GM19328 (cell line): Measurements from ENCODE around the gene MKNK2.
"Not testable (repeated sequence)": the region's sequence is repeated elsewhere in the genome, so short reads cannot be mapped to it uniquely, and the experiment has no call there.

Experiments
- ATAC-seq: cut with Tn5 transposase; IDR thresholded peaks from one replicate; pipeline ENCODE4 v1.9.1; 2021; ENCODE audit warnings: mild to moderate bottlenecking, moderate library complexity; ENCODE audit not compliant: unreplicated experiment

MKNK2 gene

GRCh38 chr19:2050991-2051772, at the start of gene MKNK2:
TSS of gene MKNK2 (minus strand) at chr19:2051244. CDS start at chr19:2050851, 393 bp downstream.
- ATAC-seq = peak; percentile 57

DNA sequence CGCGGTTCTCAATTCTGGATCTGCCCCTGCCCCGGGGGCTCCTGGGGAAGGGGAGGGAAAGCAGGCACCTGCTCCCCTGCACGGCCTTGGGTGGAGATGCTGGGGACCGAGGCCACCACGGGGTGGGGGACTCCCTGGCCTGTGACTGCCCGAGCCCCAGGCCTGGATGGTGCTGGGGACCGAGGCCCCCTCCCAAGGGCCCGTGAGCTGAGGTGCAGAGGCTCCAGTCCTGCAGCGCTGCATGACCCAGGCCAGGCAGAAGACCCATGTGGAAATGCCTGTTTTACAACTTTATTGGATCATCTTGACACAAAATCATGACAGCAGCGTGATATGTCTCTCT, 49.6 kb upstream of the MKNK2 start:
- no peak for ATAC-seq

DNA sequence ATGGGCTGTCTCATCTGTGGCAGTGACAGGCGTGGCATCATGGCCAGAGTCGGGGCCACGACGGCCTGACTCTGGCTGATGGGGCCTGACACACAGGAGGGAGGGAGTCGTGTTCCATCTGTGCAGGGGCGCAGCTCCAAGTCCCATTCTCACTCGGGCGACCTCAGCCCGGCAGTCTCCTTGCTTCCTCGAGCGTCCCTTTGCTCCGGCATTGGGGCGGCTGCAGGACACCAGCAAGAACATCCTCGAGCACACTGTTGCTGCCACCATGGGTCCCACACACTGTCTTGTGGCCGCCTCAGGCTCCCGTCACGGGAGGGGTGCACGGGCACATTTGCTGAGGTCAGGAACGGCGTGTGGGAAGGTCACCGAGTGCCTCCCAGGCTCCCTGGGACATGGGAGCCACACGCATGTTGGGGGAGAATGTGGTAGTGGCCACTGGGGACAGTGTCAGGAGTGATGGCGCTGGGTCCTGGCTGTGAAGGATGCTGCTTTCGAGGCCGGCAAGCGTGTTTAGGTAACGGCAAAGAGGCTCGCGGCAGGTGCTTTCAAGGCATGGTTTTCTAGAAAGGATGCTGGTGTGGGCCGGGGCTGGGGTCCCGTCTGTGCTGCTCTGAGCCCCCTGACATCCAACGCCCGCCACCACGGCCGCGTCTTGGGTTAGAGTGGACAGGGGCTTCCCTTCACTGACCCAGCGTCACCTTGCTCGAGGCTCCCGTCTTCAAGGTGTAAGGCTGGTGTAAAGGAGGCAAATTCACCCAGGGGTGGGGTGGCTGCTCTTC, 49.1 kb upstream of the MKNK2 start:
- ATAC-seq = no peak

DNA sequence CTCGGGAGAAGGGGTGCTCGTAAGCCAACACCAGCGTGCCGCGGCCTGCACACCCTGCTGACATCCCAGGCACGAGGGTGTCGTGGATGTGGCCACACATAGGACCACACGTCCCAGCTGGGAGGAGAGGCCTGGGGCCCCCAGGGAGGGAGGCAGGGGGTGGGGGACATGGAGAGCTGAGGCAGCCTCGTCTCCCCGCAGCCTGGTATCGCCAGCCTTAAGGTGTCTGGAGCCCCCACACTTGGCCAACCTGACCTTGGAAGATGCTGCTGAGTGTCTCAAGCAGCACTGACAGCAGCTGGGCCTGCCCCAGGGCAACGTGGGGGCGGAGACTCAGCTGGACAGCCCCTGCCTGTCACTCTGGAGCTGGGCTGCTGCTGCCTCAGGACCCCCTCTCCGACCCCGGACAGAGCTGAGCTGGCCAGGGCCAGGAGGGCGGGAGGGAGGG, 48.0 kb upstream of the MKNK2 start:
- ATAC-seq = no peak

DNA sequence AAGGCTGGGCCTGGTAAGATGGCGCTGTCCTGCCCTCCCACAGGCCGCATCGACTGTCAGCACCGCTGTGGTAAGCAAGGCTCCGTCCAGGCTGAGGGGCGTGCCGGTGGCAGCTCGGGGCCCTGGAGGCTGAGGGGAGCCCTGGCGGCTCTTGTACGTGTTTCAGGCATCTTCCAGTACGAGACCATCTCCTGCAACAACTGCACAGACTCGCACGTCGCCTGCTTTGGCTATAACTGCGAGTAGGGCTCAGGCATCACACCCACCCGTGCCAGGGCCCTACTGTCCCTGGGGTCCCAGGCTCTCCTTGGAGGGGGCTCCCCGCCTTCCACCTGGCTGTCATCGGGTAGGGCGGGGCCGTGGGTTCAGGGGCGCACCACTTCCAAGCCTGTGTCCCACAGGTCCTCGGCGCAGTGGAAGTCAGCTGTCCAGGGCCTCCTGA, 46.9 kb upstream of the MKNK2 start:
- ATAC-seq = no peak

GRCh38 chr19:2097203-2097885, 46.3 kb upstream of the MKNK2 start:
- ATAC-seq = no peak

DNA sequence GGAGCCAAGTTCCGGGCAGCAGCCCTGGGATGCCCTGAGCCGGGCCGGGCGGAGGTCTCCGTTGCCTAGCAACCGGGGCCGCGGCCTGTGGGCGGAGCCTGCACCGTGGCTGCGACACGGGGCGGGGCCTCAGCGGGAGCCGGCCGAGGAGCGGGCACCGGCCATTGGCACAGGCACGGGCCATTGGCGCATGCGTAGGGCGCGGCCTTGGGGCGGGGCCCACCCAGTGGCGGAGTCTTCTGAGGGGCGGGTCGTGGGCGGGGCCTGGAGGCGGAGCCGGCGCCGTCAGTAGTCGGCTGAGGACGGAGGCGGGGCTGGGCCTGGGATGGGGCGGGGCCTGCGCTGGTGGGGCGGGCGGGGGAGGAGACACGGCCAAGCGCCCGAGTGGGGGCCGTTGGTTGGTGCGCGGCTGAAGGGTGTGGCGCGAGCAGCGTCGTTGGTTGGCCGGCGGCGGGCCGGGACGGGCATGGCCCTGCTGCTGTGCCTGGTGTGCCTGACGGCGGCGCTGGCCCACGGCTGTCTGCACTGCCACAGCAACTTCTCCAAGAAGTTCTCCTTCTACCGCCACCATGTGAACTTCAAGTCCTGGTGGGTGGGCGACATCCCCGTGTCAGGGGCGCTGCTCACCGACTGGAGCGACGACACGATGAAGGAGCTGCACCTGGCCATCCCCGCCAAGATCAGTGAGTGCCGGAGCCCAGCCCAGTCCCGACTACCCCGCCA, 45.6 kb upstream of the MKNK2 start, which contains the start of gene IZUMO4:
Gene IZUMO4 (plus strand): TSS at position 436 of the 723 bp plus-strand sequence. CDS start 31 bp downstream, at position 467.
- peak; percentile 65 for ATAC-seq

GRCh38 chr19:2096034-2096479, 45.0 kb upstream of the MKNK2 start, which contains the start of gene MOB3A:
TSS of gene MOB3A (minus strand) at chr19:2096326. CDS start at chr19:2078560, 17,766 bp downstream.
- peak; percentile 26 for ATAC-seq

DNA sequence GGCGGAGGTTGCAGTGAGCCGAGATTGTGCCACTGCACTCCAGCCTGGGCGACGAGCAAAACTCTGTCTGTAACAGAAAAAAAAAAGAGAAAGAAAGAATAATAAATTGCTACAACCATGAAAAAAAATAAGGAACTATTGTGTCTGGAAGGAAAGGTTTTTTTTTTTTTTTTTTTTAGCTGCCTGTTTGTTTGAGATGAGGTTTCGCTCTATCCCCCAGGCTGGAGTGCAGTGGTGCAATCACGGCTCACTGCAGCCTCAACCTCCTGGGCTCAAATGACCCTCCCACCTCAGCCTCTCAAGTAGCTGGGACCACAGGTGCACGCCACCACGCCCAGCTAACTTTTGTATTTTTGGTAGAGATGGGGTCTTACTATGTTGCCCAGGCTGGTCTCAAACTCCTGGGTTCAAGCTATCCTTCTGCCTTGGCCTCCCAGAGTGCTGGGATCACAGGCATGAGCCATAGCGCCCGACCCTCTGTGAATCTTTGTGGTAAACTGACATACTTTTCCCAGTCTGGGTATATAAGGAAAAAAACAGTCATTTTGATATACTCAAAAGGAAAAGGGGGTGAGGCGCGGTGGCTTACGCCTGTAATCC, 41.0 kb upstream of the MKNK2 start:
- ATAC-seq = not testable (repeated sequence)

DNA sequence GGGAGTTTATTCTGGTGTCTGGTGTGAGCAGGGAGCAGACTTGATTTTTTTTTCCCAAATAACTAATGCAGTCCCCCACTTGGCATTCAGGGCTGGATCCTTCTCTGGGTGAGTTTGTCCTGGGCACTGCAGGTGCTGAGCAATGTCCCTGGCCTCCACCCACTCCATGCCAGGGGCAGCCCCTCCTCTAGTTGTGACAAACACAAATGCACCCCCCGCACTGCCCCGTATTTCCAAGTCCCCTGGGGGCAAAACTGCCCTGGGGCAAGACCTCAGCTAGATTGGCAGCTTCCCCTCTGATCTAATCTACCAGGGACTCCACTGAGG, 38.6 kb upstream of the MKNK2 start:
- ATAC-seq = no peak

DNA sequence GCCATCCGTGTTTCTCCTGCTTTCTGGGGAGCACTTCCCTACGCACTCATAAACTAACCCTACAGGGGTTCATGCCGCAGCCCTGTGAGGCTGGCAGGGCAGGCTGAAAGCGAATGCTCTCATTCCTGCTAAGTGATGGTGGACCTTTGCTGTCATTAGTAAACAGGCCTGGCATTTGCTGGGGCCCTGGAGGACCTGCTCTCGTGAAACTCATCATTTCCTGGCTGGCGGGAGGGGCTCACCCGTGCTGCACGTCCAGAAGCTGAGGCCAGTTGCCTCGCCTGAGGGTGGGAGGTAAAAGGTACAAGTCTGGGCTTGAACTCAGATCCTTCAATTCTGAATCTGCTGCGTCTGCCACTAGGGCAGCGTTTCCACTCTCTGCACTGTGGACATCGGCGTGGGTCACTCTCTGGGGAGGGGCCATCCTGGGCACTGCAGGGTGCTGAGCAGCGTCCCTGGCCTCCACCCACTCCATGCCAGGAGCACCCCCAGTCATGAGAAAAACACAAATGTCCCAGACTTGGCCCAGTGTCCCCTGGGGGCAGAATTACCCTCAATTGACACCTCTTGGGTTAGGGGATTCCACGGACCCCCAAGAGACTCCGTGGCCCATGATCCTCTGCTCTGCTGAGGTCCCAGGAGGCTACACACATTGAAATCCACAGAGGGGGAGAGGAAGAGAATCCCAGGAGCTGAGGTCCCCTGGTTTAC, 38.1 kb upstream of the MKNK2 start:
- ATAC-seq = no peak

DNA sequence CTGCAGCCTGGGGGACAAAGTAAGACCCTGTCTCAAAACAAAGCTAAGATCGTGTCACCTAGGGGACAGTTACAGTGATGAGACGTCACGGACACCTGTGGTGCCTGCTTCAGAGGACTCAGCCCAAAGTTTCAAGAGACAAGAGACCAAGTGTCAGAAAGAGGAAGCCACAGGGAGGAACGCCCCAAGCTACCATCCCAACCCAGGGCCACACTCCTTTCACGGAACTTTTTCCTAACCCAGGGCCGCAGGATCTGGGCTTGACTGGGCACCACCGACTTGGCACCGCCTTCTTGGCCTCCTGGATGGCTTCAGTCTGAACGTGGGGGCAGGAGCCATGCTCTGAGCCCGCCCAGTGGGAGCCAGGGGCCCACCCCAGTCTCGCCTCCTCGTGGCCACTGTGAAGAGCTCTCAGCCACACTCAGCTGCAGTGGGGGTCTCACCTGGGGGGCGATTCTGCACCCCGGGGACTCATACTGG, 36.6 kb upstream of the MKNK2 start:
- no peak for ATAC-seq

DNA sequence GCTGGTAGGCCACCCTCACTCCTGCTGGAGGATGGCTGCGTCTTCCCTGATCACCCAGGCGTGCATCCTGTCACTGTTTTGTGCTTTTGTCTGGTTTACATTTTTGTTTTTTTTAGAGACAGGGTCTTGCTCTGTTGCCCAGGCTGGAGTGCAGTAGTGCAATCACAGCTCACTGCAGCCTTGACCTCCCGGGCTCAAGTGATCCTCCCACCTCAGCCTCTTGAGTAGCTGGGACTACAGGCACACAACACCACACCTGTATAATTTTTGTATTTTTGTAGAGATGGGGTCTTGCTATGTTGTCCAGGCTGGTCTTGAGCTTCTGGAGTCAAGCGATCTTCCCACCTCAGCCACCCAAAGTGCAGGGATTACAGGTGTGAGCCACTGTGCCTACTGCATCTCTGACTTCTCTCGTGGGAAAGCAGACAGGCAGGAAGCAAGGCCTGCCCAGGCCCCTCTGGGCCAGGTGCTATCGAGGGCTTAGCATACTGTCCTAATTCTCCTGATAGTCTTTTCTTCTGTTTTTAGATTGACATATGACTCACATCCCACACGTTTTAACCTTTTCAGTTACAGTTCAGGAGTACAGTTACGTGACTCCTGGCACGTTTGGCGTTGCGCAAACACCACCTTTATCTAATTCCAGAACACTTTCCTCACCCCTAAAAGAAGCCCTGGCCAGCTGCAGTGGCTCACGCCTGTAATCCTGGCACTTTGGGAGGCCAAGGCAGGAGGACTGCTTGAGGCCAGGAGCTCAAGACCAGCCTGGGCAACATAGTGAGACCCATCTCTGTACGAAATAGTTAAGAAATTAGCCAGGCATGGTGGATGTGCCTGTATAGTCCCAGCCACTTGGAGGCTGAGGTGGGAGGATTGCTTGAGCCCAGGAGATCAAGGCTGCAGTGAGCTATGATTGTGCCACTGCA, 35.9 kb upstream of the MKNK2 start:
- ATAC-seq = not testable (repeated sequence)

- no peak for ATAC-seq
These were observed 34.1 kb upstream of the MKNK2 start for GRCh38 chr19:2084993-2085720.

DNA sequence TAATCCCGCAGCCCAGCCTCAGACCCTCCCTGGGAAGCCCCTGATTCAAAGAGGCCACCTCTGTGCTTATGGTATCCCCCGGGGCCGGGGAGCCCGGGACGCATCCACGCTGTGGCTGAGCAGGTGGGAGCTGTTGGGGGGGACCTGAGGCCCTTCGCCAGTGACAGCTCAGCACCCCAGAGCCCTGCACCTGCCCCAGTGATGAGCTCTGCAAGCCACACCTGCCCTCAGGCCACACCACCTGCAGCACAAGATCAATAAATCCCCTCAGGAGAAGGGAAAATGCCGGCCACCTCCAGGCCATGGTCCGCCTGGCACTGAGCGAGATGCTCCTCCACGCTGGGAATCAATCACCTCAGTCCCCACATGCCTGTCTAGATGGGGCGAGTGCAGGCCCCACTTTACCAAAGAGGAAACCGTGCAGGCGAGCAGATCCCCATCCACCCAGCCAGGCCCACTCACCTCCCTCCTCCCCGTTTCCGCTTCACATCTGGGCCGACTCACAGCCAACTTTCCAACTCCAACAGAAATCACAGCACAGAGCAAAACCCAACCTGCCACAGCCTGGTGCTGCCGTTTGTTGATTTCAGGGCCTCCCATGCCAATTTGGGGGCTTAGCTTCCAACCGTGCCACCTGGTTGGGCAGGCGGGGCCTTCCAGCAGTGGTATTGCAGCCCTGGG, 32.3 kb upstream of the MKNK2 start:
- ATAC-seq = no peak

- no peak for ATAC-seq
These were observed 31.1 kb upstream of the MKNK2 start for GRCh38 chr19:2081873-2082810.
